DMS79 treated with DMSO at 0.1 percent for 48 hours (cell line): Measurements from ENCODE around the gene SLC26A11.
"Not testable (repeated sequence)": the region's sequence is repeated elsewhere in the genome, so short reads cannot be mapped to it uniquely, and the experiment has no call there.

Experiments
- DNase-seq: peaks from one replicate; lab custom pipeline; 2025; lab: John Stamatoyannopoulos, UW

Gene SLC26A11

DNA sequence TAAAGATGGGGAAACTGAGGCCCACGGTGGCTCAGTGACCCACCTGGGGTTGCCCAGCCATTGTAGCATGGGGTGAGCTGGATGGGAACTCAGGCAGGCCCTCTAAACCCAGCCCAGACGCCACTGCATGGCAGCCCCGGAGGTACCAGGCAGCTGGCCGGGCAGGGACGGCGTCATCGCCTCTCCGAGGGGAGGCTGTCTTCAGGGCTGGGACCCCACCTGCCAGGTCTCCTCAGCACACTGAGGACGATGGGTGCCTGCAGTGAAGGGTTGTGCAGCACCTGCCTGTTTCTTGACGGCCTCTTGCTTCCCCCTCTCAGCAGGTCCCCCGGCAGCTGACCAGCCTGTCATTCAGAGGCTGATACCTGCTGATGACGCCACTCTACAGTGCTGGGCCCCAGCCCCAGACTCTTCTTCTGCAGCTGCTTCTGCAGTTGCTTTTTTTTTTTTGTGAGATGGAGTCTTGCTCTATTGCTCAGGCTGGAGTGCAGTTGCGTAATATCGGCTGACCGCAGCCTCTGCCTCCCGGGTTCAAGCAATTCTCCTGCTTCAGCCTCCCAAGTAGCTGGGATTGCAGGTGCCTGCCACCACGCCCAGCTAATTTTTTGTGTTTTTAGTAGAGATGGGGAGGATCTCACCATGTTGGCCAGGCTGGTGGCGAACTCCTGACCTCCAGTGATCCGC lies 65.2 kb downstream of the SLC26A11 start:
- DNase-seq, result no peak

DNA sequence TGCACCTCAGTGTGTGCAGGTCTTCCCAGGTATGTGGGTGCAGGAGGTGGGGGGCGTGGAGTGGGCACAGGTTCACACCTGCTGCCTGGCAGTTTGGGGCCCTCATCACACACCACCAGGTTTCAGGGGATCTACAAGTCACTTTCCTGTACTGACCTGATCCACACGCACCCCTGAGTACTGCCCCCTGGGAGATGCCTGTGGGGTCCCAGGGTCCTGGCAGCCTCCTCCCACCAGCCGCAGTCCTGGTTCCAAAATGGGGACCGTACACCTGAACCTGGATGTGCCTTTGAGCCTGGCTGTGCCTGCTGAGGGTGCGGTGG lies 66.4 kb downstream of the SLC26A11 start:
- DNase-seq, result no peak

GRCh38 chr17:80287038-80287437 lies 66.8 kb downstream of the SLC26A11 start:
- DNase-seq, result no peak

- DNase-seq, result no peak
Measured at GRCh38 chr17:80287806-80288567, 67.8 kb downstream of the SLC26A11 start.

DNA sequence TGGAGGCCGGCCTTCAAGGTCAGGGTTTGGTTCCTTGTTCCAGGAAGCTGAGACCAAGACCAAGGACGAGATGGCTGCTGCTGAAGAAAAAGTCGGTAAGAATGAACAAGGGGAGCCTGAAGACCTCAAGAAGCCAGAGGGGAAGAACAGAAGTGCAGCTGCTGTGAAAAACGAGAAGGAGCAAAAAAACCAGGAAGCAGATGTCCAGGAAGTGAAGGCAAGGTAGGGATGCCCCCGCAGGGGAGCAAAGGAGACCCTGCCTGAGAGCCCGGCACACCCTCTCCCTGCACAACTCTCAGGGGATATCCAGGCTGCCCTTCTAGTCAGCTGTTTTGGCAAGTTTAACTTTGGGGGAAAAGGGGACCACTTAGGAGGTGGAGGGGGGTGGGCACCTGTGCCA lies 69.4 kb downstream of the SLC26A11 start:
- no peak for DNase-seq

DNA sequence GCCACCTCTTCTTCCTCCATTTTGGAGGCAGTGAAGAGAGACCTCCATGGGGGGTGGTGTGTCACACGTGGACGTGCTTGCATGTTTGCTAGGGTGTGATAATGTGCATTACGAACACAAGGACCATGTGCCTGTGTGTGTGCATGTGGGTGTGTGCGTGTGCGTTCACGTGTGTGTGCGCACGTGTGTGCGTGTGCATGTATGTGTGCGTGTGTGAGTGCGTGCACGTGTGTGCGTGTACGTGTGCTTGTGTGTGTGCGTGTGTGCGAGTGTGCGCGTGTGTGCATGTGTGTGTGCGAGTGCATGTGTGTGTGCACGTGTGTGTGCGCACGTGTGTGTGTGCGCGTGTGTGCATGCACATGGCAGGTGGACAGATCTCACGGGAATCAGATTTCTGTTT lies 69.9 kb downstream of the SLC26A11 start:
- no peak for DNase-seq

GRCh38 chr17:80291260-80291659 lies 71.0 kb downstream of the SLC26A11 start:
- no peak for DNase-seq

- no peak for DNase-seq
Measured at GRCh38 chr17:80291691-80292487, 71.7 kb downstream of the SLC26A11 start.

- DNase-seq, result no peak
Measured at GRCh38 chr17:80292521-80292971, 72.3 kb downstream of the SLC26A11 start.

DNA sequence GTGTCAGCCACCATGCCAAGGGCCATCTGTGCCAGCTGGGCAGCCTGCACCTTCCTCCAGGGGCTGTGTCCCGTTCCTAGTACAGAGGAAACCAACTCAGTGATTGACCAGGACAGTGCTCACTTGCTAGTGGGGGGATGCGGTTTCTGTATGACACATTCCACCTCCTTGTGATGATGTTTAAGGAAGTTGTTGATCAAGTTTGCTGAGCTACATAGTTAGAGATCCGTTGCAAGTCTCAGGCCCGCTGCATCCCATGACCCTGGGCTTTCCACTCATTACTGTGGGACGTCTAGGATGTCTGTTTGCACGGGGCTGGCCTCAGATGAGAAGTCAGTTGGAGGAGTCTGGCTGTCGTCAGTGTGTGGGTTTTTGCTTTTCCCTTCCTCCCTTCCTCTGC lies 74.0 kb downstream of the SLC26A11 start:
- no peak for DNase-seq

DNA sequence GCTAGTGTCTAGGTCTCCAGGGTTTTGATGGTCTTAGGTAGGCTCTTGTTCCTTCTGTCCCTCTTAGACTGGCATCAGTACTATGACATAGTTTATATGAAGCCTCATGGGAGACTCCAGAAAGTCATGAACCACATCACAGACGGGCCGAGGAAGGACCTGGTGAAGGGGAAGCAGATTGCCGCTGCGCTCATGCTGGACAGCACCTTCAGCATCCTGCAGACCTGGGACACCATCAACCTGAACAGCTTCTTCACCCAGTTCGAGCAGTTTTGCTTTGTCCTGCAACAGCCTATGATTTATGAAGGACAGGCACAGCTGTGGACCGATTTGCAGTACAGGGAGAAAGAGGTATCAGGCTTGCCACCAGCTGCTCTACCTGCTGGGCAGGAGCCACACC lies 74.4 kb downstream of the SLC26A11 start:
- DNase-seq, result no peak

GRCh38 chr17:80295146-80295545 lies 74.9 kb downstream of the SLC26A11 start:
- no peak for DNase-seq

- no peak for DNase-seq
Measured at GRCh38 chr17:80295559-80295958, 75.3 kb downstream of the SLC26A11 start.

- DNase-seq, result no peak
Measured at GRCh38 chr17:80296221-80296620, 76.0 kb downstream of the SLC26A11 start.

DNA sequence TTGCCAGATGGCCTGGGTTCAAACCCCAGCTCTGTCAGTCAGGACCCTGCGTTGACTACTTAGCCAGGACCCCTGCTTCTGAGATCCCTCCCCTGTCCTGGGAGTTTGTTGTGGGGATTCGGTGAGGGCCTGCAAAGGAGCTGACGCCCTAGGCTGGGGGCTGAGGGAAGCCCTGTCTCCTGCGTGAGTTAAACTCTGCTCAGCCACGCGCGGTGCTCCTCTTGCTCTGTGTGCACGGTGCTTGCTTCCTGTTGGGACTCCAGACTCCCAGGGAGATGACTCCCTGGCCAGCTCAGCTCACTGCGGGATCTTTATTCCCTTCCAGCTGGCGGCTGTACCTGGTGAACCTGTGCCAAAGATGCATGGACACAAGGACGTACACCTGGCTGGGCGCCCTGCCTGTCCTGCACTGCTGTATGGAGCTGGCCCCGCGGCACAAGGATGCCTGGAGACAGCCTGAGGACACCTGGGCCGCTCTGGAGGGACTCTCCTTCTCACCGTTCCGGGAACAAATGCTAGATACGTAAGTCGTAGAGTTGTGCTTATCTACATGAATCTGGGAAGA lies 77.9 kb downstream of the SLC26A11 start:
- DNase-seq, result no peak

- DNase-seq, result not testable (repeated sequence)
Measured at GRCh38 chr17:80299350-80300100, 79.3 kb downstream of the SLC26A11 start.

DNA sequence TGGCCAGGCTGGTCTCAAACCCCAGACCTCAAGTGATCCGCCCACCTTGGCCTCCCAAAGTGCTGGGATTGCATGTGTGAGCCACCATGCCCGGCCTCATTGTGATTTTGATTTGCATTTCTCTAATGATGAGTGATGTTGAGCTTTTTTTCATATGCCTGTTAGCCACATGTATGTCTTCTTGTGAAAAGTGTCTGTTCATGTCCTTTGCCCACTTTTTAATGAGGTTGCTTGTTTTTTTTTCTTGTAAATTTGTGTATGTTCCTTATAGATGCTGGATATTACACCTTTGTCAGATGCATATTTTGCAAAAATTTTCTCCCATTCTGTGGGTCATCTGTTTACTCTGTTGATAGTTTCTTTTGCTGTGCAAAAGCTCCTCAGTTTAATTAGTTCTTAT lies 80.5 kb downstream of the SLC26A11 start:
- not testable (repeated sequence) for DNase-seq
